ENCODE measurements around the gene JPT1. TPM values are rescaled to one million over a fixed set of nuclear protein-coding genes. Genes with fewer than 3 reads are reported as not detected.

Gene JPT1
- total RNA-seq, 1 donor from 2014 or later, result 282 TPM

GRCh38 chr17:75182319-75182568 lies 27.9 kb upstream of the JPT1 start:
- Histone ChIP-seq H2AFZ (ENCODE audit: low read depth, low read length) (peak overlapping the region; percentile 81), H3K36me3 (ENCODE audit: insufficient read depth, low read length) (peaks cover 5% of the 10 kb centered on the region), H3K4me2 (ENCODE audit: low read length) (peak overlapping the region; percentile 91), H3K4me3 (ENCODE audit: insufficient read depth, low read depth, low read length) (peak overlapping the region; percentile 97), H4K20me1 (ENCODE audit: insufficient read depth, low read length) (peaks cover 45% of the 10 kb centered on the region), H3K9me3 (ENCODE audit: insufficient read depth, low read depth, low read length) (no peaks in the 10 kb centered on the region), H3K4me1 (ENCODE audit: insufficient read depth, low read length) (peaks cover 9% of the 10 kb centered on the region), H3K27ac (ENCODE audit: low read depth, low read length) (peak overlapping the region; percentile 97), H3K27me3 (ENCODE audit: insufficient read depth, low read length) (no peaks in the 10 kb centered on the region), H3K79me2 (ENCODE audit: insufficient read depth, low read length) (peaks cover 55% of the 10 kb centered on the region), H3K9ac (ENCODE audit: low read length) (peak overlapping the region; percentile 98)
- peak overlapping the region; percentile 94 for H3K4me3 Mint-ChIP-seq (ENCODE audit: unreplicated experiment)
- H3K27ac Mint-ChIP-seq (ENCODE audit: unreplicated experiment), result no peak overlapping the region
- peaks cover 8% of the 10 kb centered on the region for H3K4me1 Mint-ChIP-seq (ENCODE audit: low read depth, unreplicated experiment)
- no peak for DNase-seq (ENCODE audit: low read depth)
- no peak for FAIRE-seq
- H3K27me3 Mint-ChIP-seq (ENCODE audit: low read depth, unreplicated experiment), result no peaks in the 10 kb centered on the region
- no peak for TF ChIP-seq EZH2 (IDR thresholded peaks at IDR 0.05; ENCODE audit: insufficient read depth, low read length)
- TF ChIP-seq, protein P1, sequence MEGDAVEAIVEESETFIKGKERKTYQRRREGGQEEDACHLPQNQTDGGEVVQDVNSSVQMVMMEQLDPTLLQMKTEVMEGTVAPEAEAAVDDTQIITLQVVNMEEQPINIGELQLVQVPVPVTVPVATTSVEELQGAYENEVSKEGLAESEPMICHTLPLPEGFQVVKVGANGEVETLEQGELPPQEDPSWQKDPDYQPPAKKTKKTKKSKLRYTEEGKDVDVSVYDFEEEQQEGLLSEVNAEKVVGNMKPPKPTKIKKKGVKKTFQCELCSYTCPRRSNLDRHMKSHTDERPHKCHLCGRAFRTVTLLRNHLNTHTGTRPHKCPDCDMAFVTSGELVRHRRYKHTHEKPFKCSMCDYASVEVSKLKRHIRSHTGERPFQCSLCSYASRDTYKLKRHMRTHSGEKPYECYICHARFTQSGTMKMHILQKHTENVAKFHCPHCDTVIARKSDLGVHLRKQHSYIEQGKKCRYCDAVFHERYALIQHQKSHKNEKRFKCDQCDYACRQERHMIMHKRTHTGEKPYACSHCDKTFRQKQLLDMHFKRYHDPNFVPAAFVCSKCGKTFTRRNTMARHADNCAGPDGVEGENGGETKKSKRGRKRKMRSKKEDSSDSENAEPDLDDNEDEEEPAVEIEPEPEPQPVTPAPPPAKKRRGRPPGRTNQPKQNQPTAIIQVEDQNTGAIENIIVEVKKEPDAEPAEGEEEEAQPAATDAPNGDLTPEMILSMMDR (IDR thresholded peaks at IDR 0.05; ENCODE audit: insufficient read depth, low read depth, low read length), result no peak
- H3K36me3 Mint-ChIP-seq (ENCODE audit: low read depth, unreplicated experiment), result no peaks in the 10 kb centered on the region
- H3K9me3 Mint-ChIP-seq (ENCODE audit: unreplicated experiment), result no peaks in the 10 kb centered on the region

DNA sequence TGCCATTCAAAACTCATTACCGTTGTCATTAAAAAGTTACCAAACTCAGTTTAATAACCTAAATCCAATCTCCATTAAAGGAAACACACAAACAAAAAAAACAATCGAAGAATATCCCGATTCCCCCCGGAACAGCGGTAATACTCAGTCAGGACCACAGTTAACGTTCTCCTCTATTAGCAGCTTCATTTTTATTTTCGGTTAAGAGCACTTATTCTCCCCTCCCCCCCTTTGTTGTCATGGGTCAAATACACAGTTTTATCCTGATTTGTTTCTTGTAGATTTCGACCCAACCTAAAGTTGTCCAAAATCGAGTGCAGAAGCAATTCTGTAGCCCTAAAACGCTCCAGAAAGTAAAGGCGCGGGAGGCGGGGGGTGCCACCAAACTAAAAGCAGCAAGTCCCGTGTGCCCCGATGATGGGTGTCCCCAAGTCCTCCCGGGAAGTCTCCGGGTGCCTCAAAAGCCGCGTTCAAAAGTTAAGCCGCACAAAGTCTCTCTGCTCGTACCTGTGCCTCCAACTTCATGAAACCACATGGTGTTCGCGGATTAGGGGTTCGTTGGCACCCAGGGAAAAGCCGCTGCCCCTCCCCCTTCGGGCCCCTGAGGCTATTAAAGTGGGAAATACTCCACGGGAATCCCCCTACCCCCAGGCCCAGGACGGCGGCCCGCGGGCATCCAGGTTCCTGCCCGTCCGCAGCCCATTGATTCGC lies 27.5 kb upstream of the JPT1 start:
- no peaks in the 10 kb centered on the region for H3K9me3 ChIP-seq (ENCODE audit: insufficient read depth, low read depth, low read length)
- no peaks in the 10 kb centered on the region for H3K9me3 Mint-ChIP-seq (ENCODE audit: unreplicated experiment)
- H3K36me3 ChIP-seq (ENCODE audit: insufficient read depth, low read length), result peaks cover 5% of the 10 kb centered on the region
- no peaks in the 10 kb centered on the region for H3K36me3 Mint-ChIP-seq (ENCODE audit: low read depth, unreplicated experiment)
- DNase-seq (ENCODE audit: low read depth) (no peak), FAIRE-seq (no peak)
- H3K27ac ChIP-seq (ENCODE audit: low read depth, low read length), result peak overlapping the region; percentile 97
- peak overlapping the region; percentile 94 for H3K4me3 Mint-ChIP-seq (ENCODE audit: unreplicated experiment)
- H3K27ac Mint-ChIP-seq (ENCODE audit: unreplicated experiment), result peak overlapping the region; percentile 50
- peaks cover 9% of the 10 kb centered on the region for H3K4me1 ChIP-seq (ENCODE audit: insufficient read depth, low read length)
- H3K27me3 Mint-ChIP-seq (ENCODE audit: low read depth, unreplicated experiment), result no peaks in the 10 kb centered on the region
- peak overlapping the region; percentile 91 for H3K4me2 ChIP-seq (ENCODE audit: low read length)
- peak overlapping the region; percentile 97 for H3K4me3 ChIP-seq (ENCODE audit: insufficient read depth, low read depth, low read length)
- H2AFZ ChIP-seq (ENCODE audit: low read depth, low read length), result no peak overlapping the region
- no peaks in the 10 kb centered on the region for H3K27me3 ChIP-seq (ENCODE audit: insufficient read depth, low read length)
- peaks cover 60% of the 10 kb centered on the region for H3K79me2 ChIP-seq (ENCODE audit: insufficient read depth, low read length)
- H4K20me1 ChIP-seq (ENCODE audit: insufficient read depth, low read length), result peaks cover 49% of the 10 kb centered on the region
- TF ChIP-seq, protein P1 (IDR thresholded peaks at IDR 0.05; ENCODE audit: insufficient read depth, low read depth, low read length), result no peak
- no peak for TF ChIP-seq EZH2 (IDR thresholded peaks at IDR 0.05; ENCODE audit: insufficient read depth, low read length)
- peaks cover 8% of the 10 kb centered on the region for H3K4me1 Mint-ChIP-seq (ENCODE audit: low read depth, unreplicated experiment)
- H3K9ac ChIP-seq (ENCODE audit: low read length), result peak overlapping the region; percentile 98

GRCh38 chr17:75181110-75181509 lies 26.8 kb upstream of the JPT1 start:
- no peaks in the 10 kb centered on the region for H3K36me3 Mint-ChIP-seq (ENCODE audit: low read depth, unreplicated experiment)
- H3K4me2 ChIP-seq (ENCODE audit: low read length), result peak overlapping the region; percentile 91
- H3K4me3 ChIP-seq (ENCODE audit: insufficient read depth, low read depth, low read length), result peak overlapping the region; percentile 97
- H3K79me2 ChIP-seq (ENCODE audit: insufficient read depth, low read length), result peaks cover 66% of the 10 kb centered on the region
- FAIRE-seq (no peak), DNase-seq (ENCODE audit: low read depth) (no peak)
- H3K9me3 Mint-ChIP-seq (ENCODE audit: unreplicated experiment), result no peaks in the 10 kb centered on the region
- no peak overlapping the region for H2AFZ ChIP-seq (ENCODE audit: low read depth, low read length)
- H3K4me1 Mint-ChIP-seq (ENCODE audit: low read depth, unreplicated experiment), result peaks cover 8% of the 10 kb centered on the region
- no peaks in the 10 kb centered on the region for H3K27me3 Mint-ChIP-seq (ENCODE audit: low read depth, unreplicated experiment)
- peak overlapping the region; percentile 94 for H3K4me3 Mint-ChIP-seq (ENCODE audit: unreplicated experiment)
- H3K9me3 ChIP-seq (ENCODE audit: insufficient read depth, low read depth, low read length), result no peaks in the 10 kb centered on the region
- peaks cover 9% of the 10 kb centered on the region for H3K36me3 ChIP-seq (ENCODE audit: insufficient read depth, low read length)
- H3K27ac ChIP-seq (ENCODE audit: low read depth, low read length), result no peak overlapping the region
- H3K27ac Mint-ChIP-seq (ENCODE audit: unreplicated experiment), result peak overlapping the region; percentile 50
- peaks cover 56% of the 10 kb centered on the region for H4K20me1 ChIP-seq (ENCODE audit: insufficient read depth, low read length)
- no peaks in the 10 kb centered on the region for H3K27me3 ChIP-seq (ENCODE audit: insufficient read depth, low read length)
- H3K9ac ChIP-seq (ENCODE audit: low read length), result peak overlapping the region; percentile 98
- H3K4me1 ChIP-seq (ENCODE audit: insufficient read depth, low read length), result peaks cover 9% of the 10 kb centered on the region
- TF ChIP-seq, protein P1 (IDR thresholded peaks at IDR 0.05; ENCODE audit: insufficient read depth, low read depth, low read length), result no peak
- TF ChIP-seq EZH2 (IDR thresholded peaks at IDR 0.05; ENCODE audit: insufficient read depth, low read length), result no peak
